Liver (tissue), 2 donors: Measurements from ENCODE around the gene SDC1.

Source experiments
- CTCF ChIP-seq: fragments of 150-350 bp; IDR thresholded peaks from 2 replicates; pipeline ENCODE4 v1.5.1; 2017; ENCODE audit warnings: improper control_type of control experiment, low read depth, low read length; ENCODE audit not compliant: missing input control
- MAX ChIP-seq: IDR thresholded peaks from 2 replicates; pipeline ENCODE4 v1.6.1; 2016; ENCODE audit warnings: antibody characterized with exemption
- REST ChIP-seq: IDR thresholded peaks from 2 replicates; pipeline ENCODE4 v1.6.1; 2016; ENCODE audit warnings: antibody characterized with exemption, mild to moderate bottlenecking
- YY1 ChIP-seq: IDR thresholded peaks from 2 replicates; pipeline ENCODE4 v1.6.1; 2016; ENCODE audit warnings: antibody characterized with exemption, mild to moderate bottlenecking
- donor health status: healthy.

- TF ChIP-seq CTCF, result no peak
- no peak for TF ChIP-seq YY1
- no peak for TF ChIP-seq REST
- TF ChIP-seq MAX, result no peak
Measured at GRCh38 chr2:20188851-20189250, 36.1 kb downstream of the SDC1 start.
